Breast epithelium (tissue), 3 donors: Measurements from ENCODE around the gene ABCA3.

Experiments
- POLR2A ChIP-seq: fragments of 450-650 bp; IDR thresholded peaks from one replicate; pipeline ENCODE4 v1.6.1; 2016; ENCODE audit warnings: antibody characterized with exemption, mild to moderate bottlenecking, moderate library complexity
- POLR2AphosphoS5 ChIP-seq, 3 donors: sonication (generic); formaldehyde crosslinking; IDR thresholded peaks; one replicate each; pipeline ENCODE4 v1.6.1; 2017; ENCODE audit warnings: antibody characterized with exemption in 3 of 3
- TF ChIP-seq, protein P1 (sequence below), 3 donors: fragments of 450-650 bp; IDR thresholded peaks; one replicate each; pipeline ENCODE4 v1.5.1; 2016 to 2017; ENCODE audit warnings: antibody characterized with exemption in 3 of 3, mild to moderate bottlenecking in 3 of 3, moderate library complexity in 3 of 3

- TF ChIP-seq, protein P1, sequence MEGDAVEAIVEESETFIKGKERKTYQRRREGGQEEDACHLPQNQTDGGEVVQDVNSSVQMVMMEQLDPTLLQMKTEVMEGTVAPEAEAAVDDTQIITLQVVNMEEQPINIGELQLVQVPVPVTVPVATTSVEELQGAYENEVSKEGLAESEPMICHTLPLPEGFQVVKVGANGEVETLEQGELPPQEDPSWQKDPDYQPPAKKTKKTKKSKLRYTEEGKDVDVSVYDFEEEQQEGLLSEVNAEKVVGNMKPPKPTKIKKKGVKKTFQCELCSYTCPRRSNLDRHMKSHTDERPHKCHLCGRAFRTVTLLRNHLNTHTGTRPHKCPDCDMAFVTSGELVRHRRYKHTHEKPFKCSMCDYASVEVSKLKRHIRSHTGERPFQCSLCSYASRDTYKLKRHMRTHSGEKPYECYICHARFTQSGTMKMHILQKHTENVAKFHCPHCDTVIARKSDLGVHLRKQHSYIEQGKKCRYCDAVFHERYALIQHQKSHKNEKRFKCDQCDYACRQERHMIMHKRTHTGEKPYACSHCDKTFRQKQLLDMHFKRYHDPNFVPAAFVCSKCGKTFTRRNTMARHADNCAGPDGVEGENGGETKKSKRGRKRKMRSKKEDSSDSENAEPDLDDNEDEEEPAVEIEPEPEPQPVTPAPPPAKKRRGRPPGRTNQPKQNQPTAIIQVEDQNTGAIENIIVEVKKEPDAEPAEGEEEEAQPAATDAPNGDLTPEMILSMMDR (IDR thresholded peaks at IDR 0.05): peak; percentile 98 to 100 (median 98)
- no peak for TF ChIP-seq POLR2A
- peak; percentile 82 to 91 (median 86) for TF ChIP-seq POLR2AphosphoS5 (IDR thresholded peaks at IDR 0.05)
Measured at GRCh38 chr16:2340564-2341455, at the start of gene ABCA3.
